Adrenal gland (tissue), 12 donors: Measurements from ENCODE around the gene MAGI2. TPM values are rescaled to one million over a fixed set of nuclear protein-coding genes. Genes with fewer than 3 reads are reported as not detected.

Source experiments
- DNase-seq, 7 donors: peaks; one replicate each; pipeline ENCODE4 v3.0.0-alpha.2; 2019 to 2020
- H3K27ac ChIP-seq, 5 donors: fragments of 200-600 bp; sonication (generic) in 4 of 5; 1 replicate in 3 of 5; 2 replicates in 2 of 5; pipeline versions ENCODE4 v1.5.1 to v1.8.0; 2016 to 2020; ENCODE audit warnings: mild to moderate bottlenecking in 1 of 5
- H3K27me3 ChIP-seq: fragments of 200-600 bp; 2 replicates; pipeline ENCODE4 v1.8.0; 2021
- H3K36me3 ChIP-seq, 2 donors: fragments of 200-600 bp; replicated peaks in 1 of 2; 1 replicate in 1 of 2; 2 replicates in 1 of 2; pipeline versions ENCODE4 v1.5.1 to v1.8.0; 2018 to 2022
- H3K4me1 ChIP-seq, 2 donors: fragments of 200-600 bp; replicated peaks in 1 of 2; 1 replicate in 1 of 2; 2 replicates in 1 of 2; pipeline versions ENCODE4 v1.5.1 to v1.8.0; 2018 to 2021
- H3K4me3 ChIP-seq, 4 donors: fragments of 200-600 bp; sonication (generic) in 3 of 4; one replicate each; pipeline ENCODE4 v1.5.1; 2016 to 2018
- H3K9me3 ChIP-seq, 3 donors: fragments of 200-600 bp; sonication (generic) in 1 of 3; replicated peaks in 1 of 3; 1 replicate in 2 of 3; 2 replicates in 1 of 3; pipeline versions ENCODE4 v1.5.1 to v1.8.0; 2016 to 2021
- POLR2A ChIP-seq, 2 donors: fragments of 450-650 bp; IDR thresholded peaks; one replicate each; pipeline ENCODE4 v1.6.1; 2017; ENCODE audit warnings: antibody characterized with exemption in 2 of 2, mild to moderate bottlenecking in 2 of 2, moderate library complexity in 1 of 2
- WGBS, 4 donors: extraction: QIAGEN DNeasy Blood & Tissue Kit in 2 of 4; methylation state at CpG; one replicate each; pipeline versions ENCODE4 v1.1.5 to v1.1.7; 2013 to 2017; 5-methylcytosine and 5-hydroxymethylcytosine counted together
- intact Hi-C, 2 donors: fragments of 100-400 bp; cut with DNase I; formaldehyde crosslinking; loops; one replicate each; pipeline versions ENCODE4 v1.14.1 to v1.15.0; 2022 to 2023
- polyA plus RNA-seq, 3 donors: library from polyadenylated mRNA; stranded (reverse); fragments of 200-250 nt in 2 of 3; fragments of 350-450 nt in 1 of 3; fragmentation: Illumina TruSeq in 1 of 3; extraction: RNeasy Lipid Tissue Mini Kit (QIAGEN cat#74804) in 1 of 3; gene quantifications; one replicate each; pipeline ENCODE4 v1.2.3, GENCODE V29; 2013 to 2014
- total RNA-seq, 9 donors: library from RNA; depleted of rRNA in 4 of 9; stranded (reverse); fragments of >200 nt in 4 of 9; fragments of 120-200 nt in 1 of 9; fragmentation: NEBNext Ultra II Directional in 1 of 9; extraction: Animal tissue kit (Norgen Biotek cat#: 25700) in 1 of 9; gene quantifications; one replicate each; pipeline versions ENCODE4 v1.1.0 to v1.2.4, GENCODE V29; 2013 to 2023
- TF ChIP-seq, protein P1 (sequence below), 6 experiments: fragments of 450-650 bp in 4 of 6; fragments of 200-600 bp in 2 of 6; sonication (generic) in 1 of 6; IDR thresholded peaks; 1 replicate in 5 of 6; 2 replicates in 1 of 6; pipeline versions ENCODE4 v1.5.1 to v1.8.0; 2016 to 2021; ENCODE audit warnings: antibody characterized with exemption in 6 of 6, mild to moderate bottlenecking in 2 of 6, moderate library complexity in 1 of 6
- donor health status: healthy with polysubstance abuse.
- donor health status: Bipolar disorder and iron deficiency.
- donor health status: DM: yes; HTN: yes; CAD: no.
- donor health status: DM: no; HTN: no; CAD: no.
- donor health status: DM: no; HTN: no; CAD: no.
- donor health status: DM: yes; HTN: yes; CAD: no.

MAGI2 gene
- total and polyA plus RNA-seq, 12 donors: 3.2 to 37.1 (median 17.1) TPM

DNA sequence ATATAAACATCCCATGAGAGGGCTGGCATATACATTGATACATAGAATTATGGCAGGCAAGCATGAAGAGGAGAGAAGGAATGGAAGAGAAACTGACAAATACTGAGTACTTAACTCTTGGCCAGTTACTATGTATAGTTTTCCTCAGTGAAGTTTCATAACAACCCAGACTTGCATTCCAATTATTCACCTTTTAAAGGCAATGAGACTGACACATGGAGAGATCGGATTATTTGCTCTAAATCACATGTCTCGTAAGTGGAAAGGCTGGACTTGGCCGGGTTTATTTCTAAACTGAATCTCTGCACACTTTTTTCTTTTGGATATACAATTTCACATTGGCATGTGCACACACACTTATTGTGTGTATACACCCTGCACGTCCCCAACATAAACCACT is 1106.6 kb downstream of the MAGI2 start:
- no peaks in the 10 kb centered on the region for H3K4me1 ChIP-seq
- no peaks in the 10 kb centered on the region for H3K27me3 ChIP-seq
- DNase-seq: no peak
- WGBS, 4 donors: 93 to 100% (median 94%) methylated on average over 4 of the region's 4 CpGs
- TF ChIP-seq POLR2A (IDR thresholded peaks at IDR 0.05): no peak
- TF ChIP-seq, protein P1, sequence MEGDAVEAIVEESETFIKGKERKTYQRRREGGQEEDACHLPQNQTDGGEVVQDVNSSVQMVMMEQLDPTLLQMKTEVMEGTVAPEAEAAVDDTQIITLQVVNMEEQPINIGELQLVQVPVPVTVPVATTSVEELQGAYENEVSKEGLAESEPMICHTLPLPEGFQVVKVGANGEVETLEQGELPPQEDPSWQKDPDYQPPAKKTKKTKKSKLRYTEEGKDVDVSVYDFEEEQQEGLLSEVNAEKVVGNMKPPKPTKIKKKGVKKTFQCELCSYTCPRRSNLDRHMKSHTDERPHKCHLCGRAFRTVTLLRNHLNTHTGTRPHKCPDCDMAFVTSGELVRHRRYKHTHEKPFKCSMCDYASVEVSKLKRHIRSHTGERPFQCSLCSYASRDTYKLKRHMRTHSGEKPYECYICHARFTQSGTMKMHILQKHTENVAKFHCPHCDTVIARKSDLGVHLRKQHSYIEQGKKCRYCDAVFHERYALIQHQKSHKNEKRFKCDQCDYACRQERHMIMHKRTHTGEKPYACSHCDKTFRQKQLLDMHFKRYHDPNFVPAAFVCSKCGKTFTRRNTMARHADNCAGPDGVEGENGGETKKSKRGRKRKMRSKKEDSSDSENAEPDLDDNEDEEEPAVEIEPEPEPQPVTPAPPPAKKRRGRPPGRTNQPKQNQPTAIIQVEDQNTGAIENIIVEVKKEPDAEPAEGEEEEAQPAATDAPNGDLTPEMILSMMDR (IDR thresholded peaks at IDR 0.05): no peak
- H3K4me3 ChIP-seq: no peak overlapping the region
- intact Hi-C loops: no loop called here
- H3K36me3 ChIP-seq: no peaks in the 10 kb centered on the region
- H3K27ac ChIP-seq: no peak overlapping the region
- H3K9me3 ChIP-seq: no peaks in the 10 kb centered on the region

DNA sequence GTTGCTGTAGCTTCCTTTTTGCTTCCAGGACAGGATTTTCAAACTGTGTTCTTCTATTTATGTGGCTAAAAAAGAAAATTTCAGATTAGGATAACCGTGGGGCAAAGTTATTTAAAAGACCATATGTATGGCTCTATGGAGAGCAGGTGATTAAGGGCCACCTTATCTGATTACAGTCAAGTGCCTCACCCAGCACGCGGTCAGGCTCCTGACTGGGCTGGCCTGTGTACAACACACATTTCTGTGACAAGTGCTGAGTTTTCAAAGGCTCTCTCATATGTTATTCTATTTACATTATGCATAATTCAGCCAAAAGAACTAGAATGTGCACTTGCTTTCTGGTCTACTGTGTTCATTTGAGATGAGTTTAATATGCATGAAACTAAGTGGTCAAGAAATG is 1107.5 kb downstream of the MAGI2 start:
- TF ChIP-seq, protein P1 (IDR thresholded peaks at IDR 0.05): no peak
- TF ChIP-seq POLR2A (IDR thresholded peaks at IDR 0.05): no peak
- no peaks in the 10 kb centered on the region for H3K36me3 ChIP-seq
- no peaks in the 10 kb centered on the region for H3K9me3 ChIP-seq
- no peaks in the 10 kb centered on the region for H3K27me3 ChIP-seq
- no peak overlapping the region for H3K4me3 ChIP-seq
- H3K4me1 ChIP-seq: no peaks in the 10 kb centered on the region
- H3K27ac ChIP-seq: no peak overlapping the region
- no peak for DNase-seq
- intact Hi-C loops: no loop called here
- 78 to 92% (median 83%) methylated on average over 3 of the region's 3 CpGs for WGBS, 4 donors

DNA sequence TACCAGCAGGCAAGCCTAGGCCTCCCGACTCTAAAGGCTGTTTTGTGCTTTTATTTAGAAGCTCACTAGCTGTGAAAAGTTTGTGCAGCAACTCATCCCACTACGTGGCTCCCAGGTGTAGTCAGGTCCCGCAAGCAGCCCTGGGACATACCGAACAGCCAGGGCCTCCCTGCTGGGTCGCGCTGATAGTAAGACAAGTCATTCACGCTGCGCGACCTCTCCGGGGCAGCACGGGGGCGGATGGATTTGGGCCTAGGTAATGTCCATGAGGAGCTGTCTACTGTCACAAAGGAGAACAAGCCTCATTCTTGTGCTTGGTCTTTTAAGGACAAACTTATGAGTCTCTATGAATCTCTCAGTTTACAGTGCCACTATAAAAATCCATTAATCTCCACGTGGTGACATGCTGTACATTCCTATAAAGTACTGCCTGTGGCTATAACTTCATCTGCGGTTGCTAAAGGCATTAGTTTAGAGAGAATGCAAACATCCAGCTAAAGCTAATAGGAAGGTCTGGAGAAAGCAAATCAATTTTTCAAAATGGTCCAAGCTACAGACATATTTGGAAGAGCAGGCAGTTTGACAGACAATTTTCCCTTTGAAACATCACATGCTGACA is 1108.1 kb downstream of the MAGI2 start:
- WGBS, 4 donors: 88 to 93% (median 89%) methylated on average over 10 to 14 of the region's 14 CpGs
- TF ChIP-seq, protein P1 (IDR thresholded peaks at IDR 0.05): no peak
- TF ChIP-seq POLR2A (IDR thresholded peaks at IDR 0.05): no peak
- intact Hi-C loops: no loop called here
- Histone ChIP-seq H3K27me3 (no peaks in the 10 kb centered on the region), H3K4me3 (no peak overlapping the region), H3K27ac (no peak overlapping the region), H3K36me3 (no peaks in the 10 kb centered on the region), H3K4me1 (no peaks in the 10 kb centered on the region), H3K9me3 (no peaks in the 10 kb centered on the region)
- no peak for DNase-seq

DNA sequence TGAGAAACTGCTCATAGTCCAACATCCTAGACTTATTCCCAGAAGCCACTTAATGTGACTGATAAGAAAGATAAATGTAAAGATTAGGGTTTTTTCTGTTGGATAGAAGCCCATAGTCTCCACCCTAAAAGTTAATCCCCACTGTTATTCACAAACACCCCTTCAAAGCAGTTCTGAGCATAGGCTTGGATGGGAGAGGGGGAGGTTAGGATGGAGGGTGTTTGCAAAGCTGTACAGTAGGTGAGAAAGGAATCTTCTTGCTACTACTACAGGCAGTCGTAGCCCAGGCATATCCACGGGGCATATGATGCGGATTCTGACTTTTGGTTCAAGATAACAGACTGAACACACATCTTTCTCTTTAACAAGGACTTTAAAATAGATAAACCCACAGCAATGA is 1119.0 kb downstream of the MAGI2 start:
- 92 to 96% (median 94%) methylated on average over 3 of the region's 3 CpGs for WGBS, 4 donors
- no peaks in the 10 kb centered on the region for H3K4me1 ChIP-seq
- no peak overlapping the region for H3K27ac ChIP-seq
- H3K27me3 ChIP-seq: no peaks in the 10 kb centered on the region
- H3K9me3 ChIP-seq: no peaks in the 10 kb centered on the region
- H3K4me3 ChIP-seq: no peak overlapping the region
- no peak for TF ChIP-seq POLR2A (IDR thresholded peaks at IDR 0.05)
- TF ChIP-seq, protein P1 (IDR thresholded peaks at IDR 0.05): no peak
- H3K36me3 ChIP-seq: no peaks in the 10 kb centered on the region
- intact Hi-C loops: no loop called here
- DNase-seq: no peak
